HepG2 (cell line): ENCODE data around the gene PASK. TPM values are rescaled to one million over a fixed set of nuclear protein-coding genes. Genes with fewer than 3 reads are reported as not detected.

Source experiments
- ATAC-seq: fragments of 200-7000 bp; cut with Tn5 transposase; 3 replicates; pipeline ENCODE4 v1.9.1; 2020; ENCODE audit warnings: mild to moderate bottlenecking, moderate library complexity
- BruUV-seq: library from RNA; stranded (reverse); fragments of 400-500 nt; replicated peaks from 2 replicates; lab custom pipeline; 2021; lab: Mats Ljungman, UMichigan
- CTCF ChIA-PET: fragments of 300-600 bp; formaldehyde crosslinking; extraction: SDS; loops from one replicate; lab custom pipeline; 2021; ENCODE audit warnings: low total read pairs, inconsistent platforms, low intra/inter-chr PET ratio; lab: Yijun Ruan, JAX
- POLR2A ChIA-PET: fragments of 350-600 bp; sonication (Branson Sonifier 250); formaldehyde crosslinking; loops from one replicate; lab custom pipeline; 2020; ENCODE audit warnings: antibody characterized with exemption, inconsistent platforms; lab: Yijun Ruan, JAX
- DNase-seq: peaks from one replicate; pipeline ENCODE4 v3.0.0-alpha.2; 2015; ENCODE audit warnings: low spot score
- FAIRE-seq: peaks from 3 replicates; lab custom pipeline; 2011; peaks lifted over from hg19 to GRCh38; lab: Jason Lieb, UNC
- H2AFZ ChIP-seq: one replicate; pipeline ENCODE4 v1.6.1; 2011; ENCODE audit warnings: low read length, inconsistent platforms
- H3K27ac ChIP-seq: fragments of 300-600 bp; 3 replicates; pipeline ENCODE4 v1.8.0; 2011; ENCODE audit warnings: mixed run types, mild to moderate bottlenecking, mixed read lengths, low read length, inconsistent platforms; ENCODE audit not compliant: insufficient read depth; ENCODE audit errors: extremely low read length
- H3K27me3 ChIP-seq, 2 experiments: fragments of 200-600 bp in 1 of 2; 2 replicates in 1 of 2; 3 replicates in 1 of 2; pipeline versions ENCODE4 v1.6.0 to v1.8.0; 2011; ENCODE audit warnings: low read length in 2 of 2, mild to moderate bottlenecking in 2 of 2, moderate library complexity in 2 of 2, inconsistent platforms in 1 of 2; ENCODE audit not compliant: insufficient read depth in 2 of 2, control insufficient read depth in 1 of 2
- H3K36me3 ChIP-seq, 2 experiments: fragments of 200-600 bp in 1 of 2; replicated peaks in 1 of 2; 2 replicates in 1 of 2; 3 replicates in 1 of 2; pipeline versions ENCODE4 v1.5.1 to v1.8.0; 2011; ENCODE audit warnings: low read length in 2 of 2, inconsistent platforms in 1 of 2; ENCODE audit not compliant: insufficient read depth in 2 of 2, control insufficient read depth in 1 of 2
- H3K4me1 ChIP-seq: 2 replicates; pipeline ENCODE4 v1.5.1; 2012; ENCODE audit warnings: low read length, inconsistent platforms; ENCODE audit not compliant: insufficient read depth
- H3K4me2 ChIP-seq: 2 replicates; pipeline ENCODE4 v1.6.0; 2011; ENCODE audit warnings: low read depth, low read length, inconsistent platforms
- H3K4me3 ChIP-seq, 3 experiments: fragments of 200-600 bp in 1 of 3; sonication (generic), shearing (Covaris generic) in 1 of 3; replicated peaks in 1 of 3; 2 replicates each; pipeline ENCODE4 v1.5.1; 2011 to 2016; ENCODE audit warnings: low read length in 3 of 3, inconsistent platforms in 2 of 3, low read depth in 2 of 3, mild to moderate bottlenecking in 2 of 3, control low read depth in 1 of 3, mixed read lengths in 1 of 3; ENCODE audit not compliant: insufficient read depth in 1 of 3
- H3K79me2 ChIP-seq: one replicate; pipeline ENCODE4 v1.6.1; 2011; ENCODE audit warnings: low read length, inconsistent platforms; ENCODE audit not compliant: insufficient read depth
- H3K9ac ChIP-seq: 2 replicates; pipeline ENCODE4 v1.6.0; 2011; ENCODE audit warnings: mild to moderate bottlenecking, low read depth, low read length, inconsistent platforms; ENCODE audit not compliant: insufficient read depth
- H3K9me3 ChIP-seq: 2 replicates; pipeline ENCODE4 v1.5.1; 2012; ENCODE audit warnings: mild to moderate bottlenecking, low read length
- H4K20me1 ChIP-seq: 2 replicates; pipeline ENCODE4 v1.6.0; 2011; ENCODE audit warnings: inconsistent platforms, mild to moderate bottlenecking, low read length, moderate library complexity; ENCODE audit not compliant: insufficient read depth
- ARNTL ChIP-seq: sonication (generic); formaldehyde crosslinking; IDR thresholded peaks from 2 replicates; pipeline ENCODE4 v1.4.0; 2020; ENCODE audit warnings: mild to moderate bottlenecking, missing genetic modification reagents
- ATF7-NPFF ChIP-seq: sonication (generic); formaldehyde crosslinking; IDR thresholded peaks from 2 replicates; pipeline ENCODE4 v1.8.1; 2023; ENCODE audit warnings: mild to moderate bottlenecking, low read depth, missing genetic modification reagents, moderate library complexity
- BCL6 ChIP-seq: IDR thresholded peaks from 2 replicates; pipeline ENCODE4 v1.6.1; 2016; ENCODE audit warnings: missing genetic modification reagents, missing compliant biosample characterization
- WGBS: methylation state at CpG from one replicate; pipeline ENCODE4 v1.1.6; 2017; ENCODE audit warnings: low lambda C conversion rate; 5-methylcytosine and 5-hydroxymethylcytosine counted together
- in situ Hi-C: cut with HindIII; loops from 2 replicates; pipeline ENCODE4 v1.10.0; 2017; ENCODE audit warnings: low pct_unique_long_range_greater_than_20kb; ENCODE audit not compliant: extremely low pct_ligation_motif_present
- intact Hi-C: fragments of 100-400 bp; cut with micrococcal nuclease; formaldehyde crosslinking; loops from one replicate; pipeline ENCODE4 v1.10.0; 2022; ENCODE audit not compliant: unreplicated experiment
- polyA plus RNA-seq, 8 experiments: library from polyadenylated mRNA; depleted of rRNA in 3 of 8; stranded (reverse) in 7 of 8; unstranded in 1 of 8; fragments of >200 nt; fragmentation: Illumina TruSeq in 4 of 8; extraction: Trizol in 4 of 8; gene quantifications; 2 replicates each; pipeline versions ENCODE4 v1.2.1 to v1.2.3, GENCODE V29; 2011 to 2016; ENCODE audit warnings: low read depth in 4 of 8, missing spikeins in 1 of 8, mixed read lengths in 1 of 8; ENCODE audit not compliant: insufficient read depth in 1 of 8
- total RNA-seq, 5 experiments: library from RNA; depleted of rRNA; stranded (reverse); fragments of >200 nt; fragmentation: Illumina TruSeq; extraction: Trizol; gene quantifications; 2 replicates each; pipeline ENCODE4 v1.2.3, GENCODE V29; 2016; ENCODE audit warnings: low read depth in 1 of 5

PASK gene
- total and polyA plus RNA-seq, 2 of the 13 experiments (the other 11 are each of a cell fraction or from before 2014, with no cell fraction given): 6.9 to 17.0 TPM

DNA sequence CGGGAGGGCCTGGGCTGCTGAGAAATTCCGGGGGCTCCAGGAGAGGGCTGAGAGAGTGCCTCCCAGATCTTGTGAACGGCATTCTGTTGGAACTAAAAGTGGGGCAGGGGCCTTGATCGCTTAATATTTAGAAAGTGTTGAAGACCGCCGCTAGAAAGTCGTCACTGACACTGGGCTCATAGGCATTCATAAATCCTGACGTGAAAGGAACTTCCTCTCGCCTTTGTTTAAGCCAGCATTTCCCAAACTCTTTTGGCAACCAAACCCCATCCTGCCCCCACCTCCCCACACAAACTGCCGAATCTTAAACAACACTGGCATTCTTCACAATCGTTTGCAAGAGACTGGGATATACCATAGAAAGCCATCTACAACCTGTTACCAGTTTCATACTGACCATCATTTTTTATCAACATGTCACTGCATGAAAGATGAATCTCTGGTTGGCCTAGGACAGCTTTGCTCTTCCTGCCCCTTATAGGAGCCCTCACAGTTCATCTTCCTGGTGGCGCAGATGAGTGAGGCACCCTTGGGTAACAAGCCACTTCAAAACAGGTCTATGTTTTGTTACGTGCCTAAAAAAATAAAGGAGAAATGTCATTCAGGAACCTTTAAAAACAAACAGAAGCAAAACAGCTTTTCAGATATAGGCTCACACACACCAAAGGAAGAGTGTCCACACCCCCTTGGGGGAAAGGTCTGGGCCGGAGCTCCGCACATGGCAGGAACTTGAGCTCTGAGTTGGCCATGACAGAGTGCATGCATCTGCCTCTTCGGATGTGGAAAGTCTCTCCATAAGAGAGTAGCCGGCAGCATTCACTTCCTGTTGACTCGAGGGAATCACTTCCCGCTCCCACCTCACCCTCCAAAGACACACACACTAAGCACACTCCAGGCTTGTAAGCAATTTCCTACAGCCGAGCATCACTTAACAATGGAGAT is 60.2 kb downstream of the PASK start:
- no peak for ATAC-seq
- H3K4me3 ChIP-seq: no peak overlapping the region
- in situ Hi-C loops: no loop called here
- WGBS: 96% methylated on average over 19 of the region's 20 CpGs
- H3K9me3 ChIP-seq: no peaks in the 10 kb centered on the region
- ChIA-PET POLR2A (interaction anchor here (1.3 kb wide), 1 partner anchor 13 kb away, joined by 5 read pairs; the partner anchor contains the start of gene MTERF4), CTCF (no interaction called here)
- intact Hi-C loops: no loop called here
- no peak for DNase-seq
- no peak overlapping the region for H3K27ac ChIP-seq
- H3K36me3 ChIP-seq: peaks cover 18 to 55% of the 10 kb centered on the region in 2 experiments
- H3K4me1 ChIP-seq: peaks cover 30% of the 10 kb centered on the region
- no peak overlapping the region for H3K4me2 ChIP-seq
- no peak for FAIRE-seq
- no peak overlapping the region for H3K9ac ChIP-seq
- no peak for TF ChIP-seq ARNTL (CRISPR knock-in tag)
- no peak for TF ChIP-seq ATF7-NPFF (CRISPR knock-in tag)
- no TSS peak for BruUV-seq
- peaks cover 10% of the 10 kb centered on the region; the same call in 1 of the 2 replicates for H4K20me1 ChIP-seq
- H3K27me3 ChIP-seq: no peaks in the 10 kb centered on the region
- H3K79me2 ChIP-seq: peaks cover 2% of the 10 kb centered on the region
- H2AFZ ChIP-seq: no peak overlapping the region

DNA sequence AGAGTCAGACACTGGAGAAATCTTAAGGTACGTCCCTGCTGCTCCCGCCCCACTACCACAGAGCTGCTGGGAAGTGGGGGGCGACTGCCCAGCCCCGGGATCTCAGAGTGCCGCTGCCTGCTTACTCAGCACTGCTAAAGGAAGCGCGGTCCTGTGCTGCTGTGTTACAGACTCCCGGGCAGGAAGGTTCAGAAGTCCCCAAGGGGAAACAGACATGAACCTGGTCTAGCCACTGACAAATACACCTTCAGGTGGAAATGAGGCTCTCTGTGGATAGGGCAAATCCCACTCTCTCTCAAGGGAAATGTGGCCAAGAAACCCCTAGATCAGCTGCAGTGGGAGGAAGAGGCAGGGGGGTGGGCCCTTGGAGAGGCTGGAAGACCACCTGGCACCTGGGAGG is 60.9 kb downstream of the PASK start:
- intact Hi-C loops: no loop called here
- no peak for TF ChIP-seq BCL6
- Histone ChIP-seq H3K9ac (no peak overlapping the region), H3K36me3 (peaks cover 18 to 55% of the 10 kb centered on the region in 2 experiments), H4K20me1 (peaks cover 4% of the 10 kb centered on the region; the same call in 1 of the 2 replicates), H2AFZ (no peak overlapping the region), H3K4me1 (peaks cover 23% of the 10 kb centered on the region), H3K79me2 (peaks cover 2% of the 10 kb centered on the region), H3K27ac (no peak overlapping the region), H3K9me3 (no peaks in the 10 kb centered on the region), H3K27me3 (no peaks in the 10 kb centered on the region), H3K4me3 (no peak overlapping the region), H3K4me2 (no peak overlapping the region)
- in situ Hi-C loops: no loop called here
- WGBS: 99% methylated on average over 8 of the region's 8 CpGs
- POLR2A ChIA-PET: no interaction called here
- CTCF ChIA-PET: no interaction called here
- FAIRE-seq (no peak), DNase-seq (no peak), ATAC-seq (no peak)
- no TSS peak for BruUV-seq
